Measurements from ENCODE around the gene WFDC8. TPM values are rescaled to one million over a fixed set of nuclear protein-coding genes. Genes with fewer than 3 reads are reported as not detected.
"Not testable (repeated sequence)": the region's sequence is repeated elsewhere in the genome, so short reads cannot be mapped to it uniquely, and the experiment has no call there.

WFDC8 gene
- total RNA-seq, 1 experiment from 2014 or later, result not detected

DNA sequence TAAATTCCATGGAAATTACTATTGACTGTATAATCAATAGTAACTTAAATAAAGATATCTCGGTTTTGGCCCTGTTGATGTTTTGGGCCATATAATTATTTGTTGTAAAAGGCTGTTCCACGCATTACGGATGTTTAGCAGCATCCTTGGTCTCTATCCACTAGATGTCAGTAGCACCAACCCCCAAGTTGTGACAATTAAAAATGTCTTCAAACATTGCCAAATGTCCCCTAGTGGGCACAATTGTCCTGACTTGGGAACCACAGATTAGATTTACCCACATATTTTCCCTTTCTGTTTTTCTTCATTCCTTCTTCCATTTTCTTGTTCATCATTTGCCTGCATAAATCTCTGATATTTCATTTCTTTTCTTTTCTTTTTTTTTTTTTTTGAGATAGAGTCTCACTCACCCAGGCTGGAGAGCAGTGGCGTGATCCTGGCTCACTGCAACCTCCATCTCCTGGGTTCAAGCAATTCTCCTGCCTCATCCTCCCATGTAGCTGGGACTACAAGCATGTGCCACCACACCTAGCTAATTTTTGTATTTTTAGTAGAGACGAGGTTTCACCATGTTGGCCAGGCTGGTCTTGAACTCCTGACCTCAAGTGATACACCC is 13.6 kb upstream of the WFDC8 start:
- BruUV-seq (replicated peaks), result no TSS peak
- POLR2A ChIA-PET (ENCODE audit: low non-redundant PET), result no interaction called here

DNA sequence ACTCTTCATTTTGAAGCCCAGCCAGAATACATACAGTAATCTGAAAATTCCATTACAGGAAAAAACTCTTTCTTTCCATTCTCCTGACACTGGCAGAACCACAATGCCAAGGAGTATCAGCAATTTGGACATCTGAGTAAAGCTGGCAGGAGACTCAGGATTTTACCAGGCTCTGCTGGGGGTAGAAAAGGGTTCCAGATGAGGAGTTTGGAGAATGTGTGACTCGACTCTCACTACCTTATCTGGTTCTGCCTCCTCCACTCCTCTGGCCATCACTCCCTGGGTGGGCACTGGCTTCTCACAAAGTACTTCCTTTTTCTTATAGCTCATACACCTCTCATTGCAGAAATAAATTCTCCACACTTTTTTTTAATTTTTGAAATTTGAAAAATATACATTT is 10.6 kb upstream of the WFDC8 start:
- CTCF ChIA-PET, result no interaction called here
- BruUV-seq (replicated peaks), result no TSS peak
- no peak overlapping the region for H3K27ac ChIP-seq (ENCODE audit: low read depth, low read length, poor library complexity, severe bottlenecking)

More for the DNA sequence above, 13.6 kb upstream of the WFDC8 start:
- Histone ChIP-seq H3K9me3 (ENCODE audit: low read depth, low read length, poor library complexity, severe bottlenecking) (no peaks in the 10 kb centered on the region), H3K4me3 (ENCODE audit: low read depth, low read length, poor library complexity, severe bottlenecking) (no peak overlapping the region), H3K36me3 (ENCODE audit: insufficient read depth, low read length, poor library complexity, severe bottlenecking) (no peaks in the 10 kb centered on the region), H3K27me3 (replicated peaks; ENCODE audit: insufficient read depth, low read depth, low read length, poor library complexity) (peaks cover 18% of the 10 kb centered on the region), H3K4me1 (ENCODE audit: insufficient read depth, low read length, poor library complexity, severe bottlenecking) (no peaks in the 10 kb centered on the region), H3K27ac (ENCODE audit: low read depth, low read length, poor library complexity, severe bottlenecking) (no peak overlapping the region)
- peak; percentile 82 for DNase-seq (ENCODE audit: low spot score)
- intact Hi-C loops (cut with micrococcal nuclease; ENCODE audit: unreplicated experiment), result loop anchor here (2.0 kb wide), 1 partner anchor 178 kb away; no protein-coding TSS in a partner anchor
- no peak for TF ChIP-seq EZH2 (IDR thresholded peaks at IDR 0.05; ENCODE audit: borderline replicate concordance, low read depth, low read length, poor library complexity, severe bottlenecking)
- TF ChIP-seq, protein P1, sequence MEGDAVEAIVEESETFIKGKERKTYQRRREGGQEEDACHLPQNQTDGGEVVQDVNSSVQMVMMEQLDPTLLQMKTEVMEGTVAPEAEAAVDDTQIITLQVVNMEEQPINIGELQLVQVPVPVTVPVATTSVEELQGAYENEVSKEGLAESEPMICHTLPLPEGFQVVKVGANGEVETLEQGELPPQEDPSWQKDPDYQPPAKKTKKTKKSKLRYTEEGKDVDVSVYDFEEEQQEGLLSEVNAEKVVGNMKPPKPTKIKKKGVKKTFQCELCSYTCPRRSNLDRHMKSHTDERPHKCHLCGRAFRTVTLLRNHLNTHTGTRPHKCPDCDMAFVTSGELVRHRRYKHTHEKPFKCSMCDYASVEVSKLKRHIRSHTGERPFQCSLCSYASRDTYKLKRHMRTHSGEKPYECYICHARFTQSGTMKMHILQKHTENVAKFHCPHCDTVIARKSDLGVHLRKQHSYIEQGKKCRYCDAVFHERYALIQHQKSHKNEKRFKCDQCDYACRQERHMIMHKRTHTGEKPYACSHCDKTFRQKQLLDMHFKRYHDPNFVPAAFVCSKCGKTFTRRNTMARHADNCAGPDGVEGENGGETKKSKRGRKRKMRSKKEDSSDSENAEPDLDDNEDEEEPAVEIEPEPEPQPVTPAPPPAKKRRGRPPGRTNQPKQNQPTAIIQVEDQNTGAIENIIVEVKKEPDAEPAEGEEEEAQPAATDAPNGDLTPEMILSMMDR (conservative IDR thresholded peaks at IDR 0.05; ENCODE audit: low read depth, low read length), result peak; percentile 88
- CTCF ChIA-PET, result interaction anchor here (1.9 kb wide), 1 partner anchor 178 kb away, joined by 6 read pairs; no protein-coding TSS in a partner anchor

DNA sequence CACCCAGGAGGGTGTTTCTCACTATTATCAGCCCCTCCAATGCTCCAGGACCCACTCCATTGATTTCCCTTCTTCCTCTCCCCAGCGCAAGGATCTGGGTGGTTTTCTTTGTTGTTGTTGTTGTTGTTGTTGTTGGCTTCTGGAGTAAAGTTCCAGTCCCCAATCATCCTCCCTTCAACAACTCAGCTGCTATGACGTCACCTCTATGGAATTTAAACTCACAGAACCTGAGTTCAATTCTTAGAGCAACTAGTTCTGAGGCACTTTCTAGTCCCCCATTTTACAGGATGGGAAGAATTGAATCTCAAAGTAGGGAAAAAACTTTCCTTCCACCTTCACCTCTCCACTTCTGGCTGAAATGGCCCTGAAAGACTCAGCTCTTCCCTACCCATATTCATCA is 9.7 kb upstream of the WFDC8 start:
- Histone ChIP-seq H3K27ac (ENCODE audit: low read depth, low read length, poor library complexity, severe bottlenecking) (no peak overlapping the region), H3K9me3 (ENCODE audit: low read depth, low read length, poor library complexity, severe bottlenecking) (no peaks in the 10 kb centered on the region), H3K36me3 (ENCODE audit: insufficient read depth, low read length, poor library complexity, severe bottlenecking) (no peaks in the 10 kb centered on the region), H3K4me3 (ENCODE audit: low read depth, low read length, poor library complexity, severe bottlenecking) (no peak overlapping the region), H3K27me3 (replicated peaks; ENCODE audit: insufficient read depth, low read depth, low read length, poor library complexity) (peaks cover 6% of the 10 kb centered on the region), H3K4me1 (ENCODE audit: insufficient read depth, low read length, poor library complexity, severe bottlenecking) (no peaks in the 10 kb centered on the region)
- no TSS peak for BruUV-seq (replicated peaks)
- CTCF ChIA-PET, result no interaction called here
- intact Hi-C loops (cut with micrococcal nuclease; ENCODE audit: unreplicated experiment), result no loop called here
- POLR2A ChIA-PET (ENCODE audit: low non-redundant PET), result no interaction called here
- TF ChIP-seq, protein P1 (conservative IDR thresholded peaks at IDR 0.05; ENCODE audit: low read depth, low read length), result no peak
- TF ChIP-seq EZH2 (IDR thresholded peaks at IDR 0.05; ENCODE audit: borderline replicate concordance, low read depth, low read length, poor library complexity, severe bottlenecking), result no peak
- DNase-seq (ENCODE audit: low spot score), result no peak

More for the DNA sequence above, 10.6 kb upstream of the WFDC8 start:
- Histone ChIP-seq H3K9me3 (ENCODE audit: low read depth, low read length, poor library complexity, severe bottlenecking) (no peaks in the 10 kb centered on the region), H3K4me1 (ENCODE audit: insufficient read depth, low read length, poor library complexity, severe bottlenecking) (no peaks in the 10 kb centered on the region), H3K4me3 (ENCODE audit: low read depth, low read length, poor library complexity, severe bottlenecking) (no peak overlapping the region), H3K36me3 (ENCODE audit: insufficient read depth, low read length, poor library complexity, severe bottlenecking) (no peaks in the 10 kb centered on the region), H3K27me3 (replicated peaks; ENCODE audit: insufficient read depth, low read depth, low read length, poor library complexity) (peaks cover 6% of the 10 kb centered on the region)
- intact Hi-C loops (cut with micrococcal nuclease; ENCODE audit: unreplicated experiment), result no loop called here
- DNase-seq (ENCODE audit: low spot score), result no peak
- TF ChIP-seq, protein P1 (conservative IDR thresholded peaks at IDR 0.05; ENCODE audit: low read depth, low read length), result no peak
- no peak for TF ChIP-seq EZH2 (IDR thresholded peaks at IDR 0.05; ENCODE audit: borderline replicate concordance, low read depth, low read length, poor library complexity, severe bottlenecking)
- POLR2A ChIA-PET (ENCODE audit: low non-redundant PET), result no interaction called here

DNA sequence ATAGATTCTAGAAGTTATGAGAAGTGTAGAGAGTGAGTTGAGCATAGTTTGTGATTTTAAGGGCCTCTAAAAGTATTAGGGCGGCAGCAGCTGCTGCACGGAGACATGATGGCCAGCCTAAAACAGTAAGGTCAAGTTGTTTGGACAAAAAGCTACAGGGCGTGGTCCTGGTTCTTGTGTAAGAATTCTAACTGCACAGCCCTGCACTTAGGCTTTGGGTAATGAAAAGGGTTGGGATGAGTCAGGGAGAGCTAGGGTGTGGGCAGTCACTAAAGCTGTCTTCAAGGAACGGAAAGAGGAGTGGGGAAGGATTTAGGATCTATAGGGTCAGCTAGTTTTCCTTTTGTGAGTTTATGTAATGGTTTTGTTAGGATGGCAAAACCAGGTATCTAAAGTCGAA is 6.9 kb upstream of the WFDC8 start:
- H3K9me3 ChIP-seq (ENCODE audit: low read depth, low read length, poor library complexity, severe bottlenecking); intact Hi-C loops (cut with micrococcal nuclease; ENCODE audit: unreplicated experiment); H3K4me3 ChIP-seq (ENCODE audit: low read depth, low read length, poor library complexity, severe bottlenecking); H3K4me1 ChIP-seq (ENCODE audit: insufficient read depth, low read length, poor library complexity, severe bottlenecking); POLR2A ChIA-PET (ENCODE audit: low non-redundant PET); H3K27ac ChIP-seq (ENCODE audit: low read depth, low read length, poor library complexity, severe bottlenecking); H3K36me3 ChIP-seq (ENCODE audit: insufficient read depth, low read length, poor library complexity, severe bottlenecking); CTCF ChIA-PET; BruUV-seq (replicated peaks); DNase-seq (ENCODE audit: low spot score): not testable (repeated sequence)
- H3K27me3 ChIP-seq (replicated peaks; ENCODE audit: insufficient read depth, low read depth, low read length, poor library complexity), result peaks cover 21% of the 10 kb centered on the region

DNA sequence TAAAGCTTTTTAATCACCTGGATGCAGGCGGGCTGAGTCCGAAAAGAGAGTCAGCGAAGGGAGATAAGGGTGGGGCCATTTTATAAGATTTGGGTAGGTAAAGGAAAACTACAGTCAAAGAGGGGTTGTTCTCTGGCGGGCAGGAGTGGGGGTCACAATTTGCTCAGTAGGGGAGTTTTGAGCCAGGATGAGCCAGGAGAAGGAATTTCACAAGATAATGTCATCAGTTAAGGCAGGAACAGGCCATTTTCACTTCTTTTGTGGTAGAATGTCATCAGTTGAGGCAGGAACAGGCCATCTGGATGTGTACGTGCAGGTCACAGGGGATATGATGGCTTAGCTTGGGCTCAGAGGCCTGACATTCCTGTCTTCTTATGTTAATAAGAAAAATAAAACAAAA is 5.2 kb upstream of the WFDC8 start:
- H3K9me3 ChIP-seq (ENCODE audit: low read depth, low read length, poor library complexity, severe bottlenecking); intact Hi-C loops (cut with micrococcal nuclease; ENCODE audit: unreplicated experiment); BruUV-seq (replicated peaks); H3K4me1 ChIP-seq (ENCODE audit: insufficient read depth, low read length, poor library complexity, severe bottlenecking); H3K4me3 ChIP-seq (ENCODE audit: low read depth, low read length, poor library complexity, severe bottlenecking); CTCF ChIA-PET; DNase-seq (ENCODE audit: low spot score); H3K36me3 ChIP-seq (ENCODE audit: insufficient read depth, low read length, poor library complexity, severe bottlenecking); H3K27ac ChIP-seq (ENCODE audit: low read depth, low read length, poor library complexity, severe bottlenecking); POLR2A ChIA-PET (ENCODE audit: low non-redundant PET): not testable (repeated sequence)
- peaks cover 26% of the 10 kb centered on the region for H3K27me3 ChIP-seq (replicated peaks; ENCODE audit: insufficient read depth, low read depth, low read length, poor library complexity)
